NCI-H1436 treated with DMSO at 0.1 percent for 48 hours (cell line): ENCODE data around the gene HLA-DRA.

Experiments
- DNase-seq: peaks from one replicate; lab custom pipeline; 2025; lab: John Stamatoyannopoulos, UW

HLA-DRA gene

DNA sequence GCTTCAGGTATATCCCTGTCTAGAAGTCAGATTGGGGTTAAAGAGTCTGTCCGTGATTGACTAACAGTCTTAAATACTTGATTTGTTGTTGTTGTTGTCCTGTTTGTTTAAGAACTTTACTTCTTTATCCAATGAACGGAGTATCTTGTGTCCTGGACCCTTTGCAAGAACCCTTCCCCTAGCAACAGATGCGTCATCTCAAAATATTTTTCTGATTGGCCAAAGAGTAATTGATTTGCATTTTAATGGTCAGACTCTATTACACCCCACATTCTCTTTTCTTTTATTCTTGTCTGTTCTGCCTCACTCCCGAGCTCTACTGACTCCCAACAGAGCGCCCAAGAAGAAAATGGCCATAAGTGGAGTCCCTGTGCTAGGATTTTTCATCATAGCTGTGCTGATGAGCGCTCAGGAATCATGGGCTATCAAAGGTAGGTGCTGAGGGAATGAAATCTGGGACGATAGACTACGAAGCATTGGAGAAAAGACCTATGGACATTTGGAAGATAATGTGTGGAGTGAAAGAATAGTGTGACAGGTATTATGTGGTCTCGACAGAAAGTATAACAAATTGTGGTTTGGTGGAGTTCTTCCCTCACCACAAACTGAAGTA is at the start of gene HLA-DRA:
Gene HLA-DRA (plus strand): TSS at position 286 of the 613 bp plus-strand sequence. CDS start 64 bp downstream, at position 350.
- DNase-seq, result no peak

- no peak for DNase-seq
These were observed 48.2 kb upstream of the HLA-DRA start for GRCh38 chr6:32391505-32391904.

DNA sequence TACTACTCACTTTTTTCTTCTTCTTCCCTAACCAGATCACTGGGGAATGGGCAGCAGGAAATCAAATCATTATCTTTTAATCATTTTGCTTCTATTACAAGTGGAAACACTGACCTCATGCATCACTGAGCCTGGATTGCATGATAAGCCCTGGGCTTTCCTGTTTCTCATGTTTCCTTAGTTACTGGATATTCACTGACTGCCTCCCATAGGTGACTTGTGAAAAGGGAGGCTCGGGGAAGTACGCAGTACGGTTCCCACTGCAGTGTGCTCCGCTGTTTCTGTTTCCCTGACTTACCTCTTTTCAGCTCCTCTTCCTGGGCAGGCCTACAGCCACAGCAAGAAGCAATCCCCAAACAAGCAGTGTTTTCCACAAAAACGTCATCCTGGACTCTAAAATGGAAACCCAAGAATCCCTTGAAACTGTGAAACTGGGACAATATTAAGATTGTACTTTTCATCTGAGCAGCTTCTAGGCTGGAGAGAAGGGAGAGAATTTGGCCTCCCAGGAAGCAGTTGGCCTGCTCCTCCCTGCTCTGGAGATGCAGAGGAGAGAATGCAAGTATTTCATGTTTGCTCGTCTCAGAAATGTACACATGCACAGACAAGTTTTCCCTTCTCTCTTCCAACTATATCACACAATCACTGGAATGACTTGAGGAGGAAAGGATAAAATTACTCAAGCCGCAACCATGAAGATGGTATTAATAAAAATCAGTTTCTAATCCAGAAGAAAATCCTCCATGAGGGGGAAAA is 45.8 kb upstream of the HLA-DRA start:
- DNase-seq, result no peak

GRCh38 chr6:32396028-32396427 is 43.7 kb upstream of the HLA-DRA start:
- no peak for DNase-seq

GRCh38 chr6:32397252-32397920 is 42.3 kb upstream of the HLA-DRA start:
- DNase-seq, result no peak

- DNase-seq, result no peak
These were observed 38.3 kb upstream of the HLA-DRA start for GRCh38 chr6:32401284-32401963.

GRCh38 chr6:32402812-32403211 is 36.9 kb upstream of the HLA-DRA start:
- no peak for DNase-seq

- no peak for DNase-seq
These were observed 34.0 kb upstream of the HLA-DRA start for GRCh38 chr6:32405656-32406055.

DNA sequence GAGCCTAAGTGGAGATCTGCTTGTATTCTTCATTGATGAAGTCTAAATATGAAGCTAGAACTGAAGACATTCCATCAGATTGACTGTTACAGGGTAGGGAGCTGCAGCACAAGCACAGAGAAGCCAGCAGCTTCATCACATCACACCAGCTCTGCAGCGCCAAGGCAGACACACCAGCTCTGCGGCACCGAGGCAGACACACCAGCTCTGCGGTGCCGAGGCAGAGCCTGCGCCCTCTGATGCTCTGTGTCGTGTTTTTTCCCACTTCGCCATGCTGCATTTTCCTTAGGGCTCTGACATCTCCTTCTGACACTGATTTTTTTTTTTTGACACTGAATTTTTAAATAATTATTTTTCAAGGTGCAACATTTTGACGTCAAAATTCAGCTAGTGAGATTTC is 33.5 kb upstream of the HLA-DRA start:
- DNase-seq, result no peak

DNA sequence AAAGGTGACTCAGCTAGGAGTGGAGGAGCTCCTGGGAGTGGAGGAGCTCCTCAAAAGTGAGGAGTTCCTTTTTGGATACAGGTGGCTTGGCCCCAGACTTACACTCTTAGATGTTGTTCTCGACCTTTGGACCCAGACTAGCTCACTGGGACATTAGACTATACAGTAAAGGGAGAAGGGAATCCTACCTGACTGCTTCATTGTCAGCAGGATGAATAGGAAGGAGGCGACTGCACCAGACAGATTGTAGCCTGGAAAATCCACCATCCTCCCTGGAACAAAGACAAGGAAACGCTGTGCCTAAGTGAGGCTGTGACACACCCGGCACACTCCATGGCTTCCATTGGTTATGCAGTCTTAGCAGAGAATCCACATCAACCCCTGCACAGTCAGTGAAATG is 32.8 kb upstream of the HLA-DRA start, which contains the start of gene BTNL2:
Gene BTNL2 (minus strand): TSS at position 325 of the 400 bp plus-strand sequence. CDS start 58 bp downstream, at position 267.
- DNase-seq, result no peak

DNA sequence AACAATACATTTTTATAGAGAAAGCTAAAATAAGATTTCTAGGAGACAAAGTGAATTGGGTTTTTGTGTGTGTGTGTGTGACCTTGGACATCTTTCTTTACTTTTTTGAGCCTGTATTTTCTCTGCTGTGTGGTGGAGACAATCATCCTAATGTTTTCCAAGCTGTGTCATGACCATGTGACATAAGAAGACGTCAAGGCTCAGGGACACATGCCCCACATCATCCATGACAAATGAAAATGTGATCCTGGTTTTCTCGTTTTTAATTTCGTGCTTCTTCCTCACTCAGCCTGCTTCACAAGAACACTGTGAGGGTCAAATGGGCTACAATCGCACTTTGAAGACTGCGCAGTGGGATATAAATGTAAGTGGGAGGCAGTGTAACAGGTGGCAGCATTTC is 28.8 kb upstream of the HLA-DRA start:
- DNase-seq, result no peak

DNA sequence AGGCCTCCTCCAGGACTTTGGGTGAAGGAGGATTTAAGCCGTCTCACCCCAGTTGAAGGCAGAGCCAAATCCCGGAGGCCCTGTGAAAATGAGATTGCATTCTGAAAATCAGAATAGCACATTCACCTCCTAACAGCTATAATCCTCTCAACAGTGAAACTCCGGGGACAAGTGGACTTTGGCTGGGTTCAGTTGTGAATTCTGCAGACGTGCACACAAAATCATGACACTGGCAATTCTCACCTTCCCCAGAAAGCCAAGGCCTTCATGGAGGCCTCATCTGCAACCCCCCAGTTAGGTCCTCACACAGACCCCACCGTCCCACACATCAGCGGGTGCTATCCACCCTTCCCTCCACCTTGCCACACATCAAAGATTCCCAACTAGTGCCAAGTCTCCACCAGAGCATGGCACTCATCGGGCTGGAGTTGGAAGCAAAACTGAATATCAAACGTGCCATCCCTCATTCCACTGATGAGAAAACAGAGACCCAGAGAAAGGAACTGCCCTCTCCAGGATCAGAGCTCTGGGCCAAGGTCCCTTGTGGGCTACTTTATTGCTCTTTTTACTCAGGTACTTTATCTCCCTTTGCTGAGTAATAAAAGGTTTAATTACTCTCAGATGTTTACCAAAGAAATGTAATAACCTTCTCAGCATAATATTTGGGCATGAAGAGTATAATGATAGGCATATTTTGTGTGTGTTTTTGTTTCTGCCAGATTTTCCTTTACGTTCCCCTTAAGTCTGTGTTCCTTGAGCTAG is 27.9 kb upstream of the HLA-DRA start:
- DNase-seq, result no peak

- no peak for DNase-seq
These were observed 26.1 kb upstream of the HLA-DRA start for GRCh38 chr6:32413427-32414047.

- no peak for DNase-seq
These were observed 24.1 kb upstream of the HLA-DRA start for GRCh38 chr6:32415521-32416019.

DNA sequence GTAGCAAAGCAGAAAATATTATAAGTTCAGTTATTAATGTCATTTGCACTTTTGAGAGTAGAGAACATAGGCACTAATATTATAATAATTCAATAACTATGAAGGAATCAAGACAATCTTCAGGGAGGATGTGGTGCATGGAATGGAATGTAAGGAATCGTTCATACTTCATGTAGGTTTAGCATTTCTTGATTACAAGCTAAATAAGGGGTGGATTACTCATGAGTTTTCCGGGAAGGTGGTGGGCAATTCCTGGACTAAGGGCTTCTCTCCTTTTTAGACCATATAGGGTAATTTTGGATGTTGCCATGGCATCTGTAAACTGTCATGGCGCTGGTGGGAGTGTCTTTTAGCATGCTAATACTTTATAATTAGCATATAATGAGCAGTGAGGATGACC is 23.7 kb upstream of the HLA-DRA start:
- no peak for DNase-seq

GRCh38 chr6:32424589-32425300 is 14.9 kb upstream of the HLA-DRA start:
- no peak for DNase-seq

DNA sequence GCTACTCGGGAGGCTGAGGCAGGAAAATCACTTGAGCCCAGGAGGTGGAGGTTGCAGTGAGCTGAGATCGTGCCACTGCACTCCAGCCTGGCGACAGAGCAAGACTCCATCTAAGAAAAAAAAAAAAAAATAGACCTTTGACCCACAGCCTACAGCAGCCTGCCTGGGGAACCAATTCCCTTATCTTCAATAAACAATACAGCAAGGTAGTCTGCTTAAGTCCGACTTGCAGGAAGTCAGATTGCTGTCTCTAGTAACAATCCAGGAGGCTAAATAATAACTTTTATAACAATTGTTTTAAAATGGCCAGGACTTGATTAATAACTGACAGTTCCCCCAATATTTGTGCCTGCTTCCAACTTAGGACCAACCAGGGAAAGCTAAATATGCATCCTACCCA is 13.3 kb upstream of the HLA-DRA start:
- DNase-seq, result no peak

- no peak for DNase-seq
These were observed 12.5 kb upstream of the HLA-DRA start for GRCh38 chr6:32427218-32427617.

- no peak for DNase-seq
These were observed 11.7 kb upstream of the HLA-DRA start for GRCh38 chr6:32427934-32428474.

GRCh38 chr6:32430179-32430578 is 9.5 kb upstream of the HLA-DRA start:
- DNase-seq, result no peak
